Measurements from ENCODE around the gene LAMB1.
A peak's percentile ranks its signal among the peaks of the same experiment; 100 is the strongest.

The LAMB1 gene

DNA sequence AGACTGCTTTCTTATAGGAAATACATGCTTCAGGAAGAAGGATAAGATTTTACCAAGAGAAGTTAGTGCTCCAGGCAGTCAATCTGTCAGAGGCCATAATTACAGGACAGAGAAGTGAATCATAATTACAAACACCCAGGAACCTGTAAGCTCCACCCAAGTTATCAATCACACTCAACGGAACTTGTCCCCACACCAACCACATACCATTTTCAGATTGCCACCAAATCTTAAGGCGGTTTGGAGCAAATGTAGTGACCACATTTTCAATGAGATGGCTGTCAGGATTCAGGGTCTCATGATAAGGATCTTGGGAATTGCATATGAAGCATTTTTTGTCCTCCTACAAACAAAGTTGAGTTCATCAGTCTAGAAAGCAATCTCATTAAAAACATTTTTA lies 4.8 kb downstream of the LAMB1 start:
- no peak for DNase-seq

DNA sequence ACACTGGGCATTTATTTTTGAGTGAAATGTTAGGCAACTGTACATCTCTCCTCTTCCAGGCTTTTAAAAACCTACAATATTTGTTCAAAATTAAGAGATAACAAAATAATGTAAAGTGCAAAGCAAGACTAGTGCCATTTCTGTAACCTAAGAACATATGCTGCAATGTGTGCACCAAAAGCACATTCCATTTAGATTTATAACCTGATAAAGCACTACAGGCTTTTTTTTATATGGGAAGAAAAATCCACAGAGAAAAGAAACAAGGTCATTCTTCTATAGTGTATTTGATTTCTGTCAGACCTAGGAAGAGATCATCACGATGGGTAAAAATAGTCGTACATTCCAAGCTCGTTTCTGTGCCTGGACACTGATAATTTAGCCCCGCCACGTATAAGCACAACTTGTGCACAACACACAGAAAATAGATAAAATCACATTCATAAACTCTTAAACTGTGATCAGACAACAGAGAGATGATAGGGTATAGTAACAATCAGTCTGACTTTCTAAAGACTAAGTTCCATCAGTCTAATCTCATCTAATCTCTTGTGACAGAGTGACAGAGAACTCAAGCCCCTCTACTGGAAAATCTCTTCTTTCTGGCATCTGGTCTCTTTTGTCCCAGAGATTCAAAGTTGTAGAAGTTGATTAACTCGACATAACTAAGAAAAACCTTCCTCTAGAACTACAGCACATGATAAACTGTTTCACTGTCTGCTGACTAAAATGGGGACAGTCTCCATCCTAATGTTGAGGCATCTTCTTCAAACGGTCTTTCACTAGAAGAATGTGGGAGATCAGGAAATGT lies 6.7 kb downstream of the LAMB1 start:
- no peak for DNase-seq

- DNase-seq, result peak; percentile 79
Observed at GRCh38 chr7:107995184-107996071, 7.5 kb downstream of the LAMB1 start.

DNA sequence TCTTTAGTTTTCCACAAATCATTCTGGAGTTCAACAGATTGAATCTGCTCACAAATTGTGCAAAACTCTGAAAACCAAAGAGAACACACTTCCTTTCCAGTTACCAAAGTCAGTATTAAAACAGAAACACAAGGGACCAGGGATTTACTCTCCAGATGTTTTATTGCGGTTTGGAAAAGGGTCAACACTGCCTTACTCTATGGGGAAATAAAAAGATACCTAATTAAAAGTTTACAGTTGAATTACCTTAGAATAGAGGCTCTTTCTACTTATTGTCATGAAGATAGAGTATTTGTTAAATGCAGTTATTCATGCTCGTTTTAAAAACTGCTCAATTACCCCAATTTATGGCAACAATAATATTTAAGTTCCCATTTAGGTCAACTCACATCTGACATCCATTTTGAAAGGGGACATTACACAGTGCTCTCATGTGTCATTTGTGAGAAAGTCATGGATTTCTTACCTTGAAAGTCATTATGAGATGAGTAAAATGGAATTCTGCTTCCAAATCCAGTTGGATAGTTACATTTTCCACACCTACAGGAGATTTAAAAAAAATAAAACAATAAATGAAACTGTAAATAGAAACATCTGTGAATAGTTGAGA lies 8.4 kb downstream of the LAMB1 start:
- no peak for DNase-seq

DNA sequence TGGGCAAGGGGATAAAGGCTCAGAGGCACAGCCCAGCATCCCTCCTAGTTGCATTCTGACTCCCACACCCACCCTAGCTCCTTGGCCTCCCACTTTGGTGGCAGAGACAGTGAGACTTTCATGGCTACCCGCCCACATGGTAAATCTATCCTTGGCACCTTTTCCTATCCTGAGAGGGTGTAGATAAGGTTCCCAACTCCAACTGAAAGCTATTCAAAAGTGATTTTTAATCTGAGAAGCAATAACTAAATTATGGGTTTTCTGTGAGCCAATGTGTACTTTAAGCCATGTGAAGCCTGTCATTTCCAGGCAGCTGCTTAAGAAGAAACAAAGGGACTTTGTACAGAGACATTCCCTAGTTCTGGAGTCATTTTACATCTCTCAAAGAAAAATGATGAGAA lies 9.1 kb downstream of the LAMB1 start:
- DNase-seq, result peak; percentile 82

- no peak for DNase-seq
Observed at GRCh38 chr7:107989618-107990373, 13.2 kb downstream of the LAMB1 start.

GRCh38 chr7:107982918-107983389 lies 20.0 kb downstream of the LAMB1 start:
- DNase-seq, result no peak

DNA sequence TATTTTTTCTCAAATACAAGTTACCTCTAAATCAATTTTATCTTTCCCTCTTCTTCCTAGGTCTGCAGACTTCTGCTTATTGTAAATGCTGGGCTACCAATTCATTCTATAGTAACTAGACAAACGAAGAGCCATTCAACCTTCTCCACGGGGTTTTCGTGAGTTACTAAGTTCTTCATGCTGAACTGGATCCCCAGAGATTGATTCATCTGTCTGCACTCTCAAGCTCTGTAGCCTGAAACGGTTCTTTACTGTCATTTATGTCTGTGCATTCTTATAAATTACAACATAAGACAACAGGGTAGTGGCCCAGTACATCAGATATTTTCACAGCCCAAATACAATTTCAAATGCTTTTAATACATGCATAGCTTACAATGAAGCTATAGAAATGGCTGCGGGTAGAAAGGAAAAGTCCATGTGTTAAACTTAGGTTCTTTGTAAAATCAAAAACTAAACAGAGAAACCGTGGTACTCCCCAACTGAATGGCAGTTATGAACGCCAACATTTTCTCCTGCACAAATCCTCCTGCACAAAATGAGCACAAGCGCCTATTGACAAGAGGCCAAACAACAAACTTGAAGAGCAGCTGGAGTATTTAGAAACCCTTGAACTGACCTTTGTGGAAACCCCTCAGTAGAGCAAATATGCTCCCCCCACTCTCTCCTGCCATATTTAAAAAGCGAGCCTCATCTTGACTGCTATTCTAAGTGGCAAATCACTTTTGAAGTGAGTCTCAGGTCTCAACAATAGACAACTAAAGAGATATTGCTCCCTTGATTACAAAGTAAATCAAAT lies 20.7 kb downstream of the LAMB1 start:
- DNase-seq, result no peak

GRCh38 chr7:107981466-107981865 lies 21.5 kb downstream of the LAMB1 start:
- no peak for DNase-seq

GRCh38 chr7:107980671-107981190 lies 22.2 kb downstream of the LAMB1 start:
- no peak for DNase-seq

GRCh38 chr7:107980171-107980570 lies 22.8 kb downstream of the LAMB1 start:
- no peak for DNase-seq

GRCh38 chr7:107978815-107979408 lies 24.0 kb downstream of the LAMB1 start:
- no peak for DNase-seq

- DNase-seq, result no peak
Observed at GRCh38 chr7:107977048-107977447, 25.9 kb downstream of the LAMB1 start.

DNA sequence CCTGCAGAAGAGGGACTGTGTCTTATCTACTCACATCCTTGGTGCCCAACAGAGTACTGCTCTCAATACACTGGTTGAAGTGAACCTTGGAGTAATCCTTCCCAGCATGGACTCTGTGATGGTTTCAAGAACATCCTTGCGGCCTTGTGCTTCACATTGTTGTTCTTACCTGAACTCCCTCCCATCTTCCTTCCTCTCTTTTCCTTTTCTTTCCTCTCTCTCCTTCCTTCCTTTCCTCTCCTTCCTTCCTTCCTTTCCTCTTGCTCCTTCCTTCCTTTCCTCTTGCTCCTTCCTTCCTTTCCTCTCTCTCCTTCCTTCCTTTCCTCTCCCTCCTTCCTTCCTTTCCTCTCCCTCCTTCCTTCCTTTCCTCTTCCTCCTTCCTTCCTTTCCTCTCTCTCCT lies 26.3 kb downstream of the LAMB1 start:
- no peak for DNase-seq

DNA sequence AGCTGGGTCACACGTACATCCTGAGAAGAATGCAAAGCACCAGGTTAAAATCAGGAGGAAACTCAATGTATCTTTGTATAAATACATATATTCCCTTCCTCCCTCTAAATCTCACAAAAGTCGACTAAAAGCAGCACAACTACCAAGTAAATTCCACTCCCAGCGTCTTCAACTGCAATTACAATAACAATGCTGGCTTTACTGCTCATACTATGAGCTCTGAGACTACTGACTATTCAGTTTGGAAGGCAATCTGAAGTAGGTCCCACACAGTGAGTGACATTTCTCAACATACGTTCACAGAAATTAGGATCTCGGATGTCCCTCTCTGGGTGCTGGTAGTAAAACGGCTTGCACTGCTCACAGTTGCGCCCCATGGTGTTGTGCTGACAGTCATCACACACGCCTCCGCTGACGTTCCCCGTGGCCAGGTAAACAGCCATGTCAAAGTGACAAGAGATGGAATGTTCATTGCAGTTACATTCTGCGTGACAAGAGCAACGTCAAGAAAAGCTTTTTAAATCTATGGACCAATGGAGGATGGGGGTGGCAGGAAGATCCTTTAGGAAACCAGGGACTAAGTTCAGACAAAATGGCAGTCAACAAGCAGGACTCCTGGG lies 27.5 kb downstream of the LAMB1 start:
- no peak for DNase-seq

DNA sequence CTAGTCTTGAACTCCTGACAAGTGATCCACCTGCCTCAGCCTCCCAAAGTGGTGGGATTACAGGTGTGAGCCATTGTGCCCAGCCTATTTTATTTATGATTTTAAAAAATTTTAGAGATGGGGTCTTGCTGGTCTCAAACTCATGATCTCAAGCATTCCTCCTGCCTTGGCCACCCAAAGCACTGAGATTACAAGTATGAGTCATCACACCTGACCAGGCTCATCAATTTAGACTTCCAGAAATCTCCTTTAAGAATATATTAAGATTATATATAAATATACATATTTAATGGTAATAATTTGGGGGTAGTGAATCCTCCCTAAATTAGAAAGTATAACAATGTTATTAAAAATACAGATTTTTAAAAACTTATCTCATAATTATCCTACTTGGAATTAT lies 29.1 kb downstream of the LAMB1 start:
- DNase-seq, result no peak

DNA sequence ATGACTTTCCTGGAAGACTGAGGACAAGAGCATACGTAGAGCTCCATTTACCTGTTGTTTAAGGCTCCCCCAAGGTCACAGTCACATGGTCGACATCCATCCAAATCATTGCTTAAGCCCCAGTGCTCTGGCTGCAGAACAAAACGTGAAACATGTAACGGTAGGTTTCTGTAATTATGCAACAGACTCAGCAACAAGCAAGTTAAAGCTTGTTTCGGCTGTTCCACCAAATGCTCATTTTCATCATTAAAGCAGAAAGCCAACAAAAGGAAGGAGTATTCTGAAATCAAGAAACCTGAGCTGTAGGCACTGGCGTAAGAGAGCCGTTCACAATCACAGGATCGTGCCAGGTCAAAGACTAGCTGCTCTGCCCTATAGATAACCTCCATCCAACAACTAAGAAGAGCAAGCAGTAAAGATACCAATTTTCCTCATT lies 30.0 kb downstream of the LAMB1 start:
- no peak for DNase-seq

DNA sequence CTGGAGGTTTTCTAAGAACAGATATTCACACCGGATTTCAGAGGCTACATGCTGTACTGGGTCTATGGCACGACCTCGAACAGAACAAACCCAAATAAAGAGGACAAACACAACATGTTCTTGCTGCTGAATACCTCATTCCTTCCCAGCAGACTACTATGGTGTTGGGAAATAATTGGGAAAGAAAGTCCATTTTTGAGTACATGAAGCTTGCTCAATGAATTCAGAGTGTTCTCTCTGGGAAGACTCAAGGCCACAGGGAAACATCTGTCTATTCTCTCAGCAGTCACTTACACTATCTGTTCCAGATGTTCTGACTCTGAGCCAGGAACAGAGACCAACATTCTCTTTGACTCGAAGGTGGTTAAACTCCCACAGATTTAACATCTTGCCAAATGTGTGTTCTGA lies 30.9 kb downstream of the LAMB1 start:
- DNase-seq, result no peak

DNA sequence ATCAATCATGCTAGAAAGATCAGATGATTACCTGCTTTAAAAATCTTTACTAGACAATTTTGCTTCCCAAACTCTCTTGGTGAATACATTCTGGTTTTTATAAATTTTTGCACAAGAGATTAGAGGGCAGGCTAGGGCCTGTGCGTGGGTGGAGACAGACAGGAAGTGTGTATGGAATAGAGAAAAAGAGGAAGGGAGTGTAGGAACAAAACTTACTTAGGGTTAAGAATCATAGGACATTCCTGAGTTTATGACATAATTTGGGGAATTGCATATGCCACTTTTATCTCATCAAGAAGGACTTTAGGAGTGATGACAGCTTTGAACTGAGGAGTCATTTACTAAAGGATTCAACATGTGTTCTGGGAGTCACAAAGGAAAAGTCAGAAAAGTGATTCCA lies 31.3 kb downstream of the LAMB1 start:
- DNase-seq, result no peak

DNA sequence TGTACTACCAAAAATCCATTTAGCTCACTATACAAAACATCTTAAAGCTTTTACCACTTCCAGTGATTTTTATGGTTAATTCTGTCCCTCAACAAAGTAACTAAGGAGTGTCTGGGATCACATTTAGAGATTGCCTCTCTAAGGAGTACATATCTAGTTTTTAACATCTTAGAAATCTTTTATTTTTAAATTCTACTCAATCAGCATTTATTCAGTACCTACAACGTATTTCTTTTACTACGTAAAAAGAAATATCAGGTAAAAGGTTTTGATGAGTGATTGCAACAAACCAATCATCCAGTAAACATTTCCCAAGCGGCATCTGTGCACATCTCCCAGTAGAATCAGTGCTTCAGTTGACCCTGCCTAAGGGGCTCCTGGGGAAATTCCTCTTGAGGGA lies 31.9 kb downstream of the LAMB1 start:
- no peak for DNase-seq

DNA sequence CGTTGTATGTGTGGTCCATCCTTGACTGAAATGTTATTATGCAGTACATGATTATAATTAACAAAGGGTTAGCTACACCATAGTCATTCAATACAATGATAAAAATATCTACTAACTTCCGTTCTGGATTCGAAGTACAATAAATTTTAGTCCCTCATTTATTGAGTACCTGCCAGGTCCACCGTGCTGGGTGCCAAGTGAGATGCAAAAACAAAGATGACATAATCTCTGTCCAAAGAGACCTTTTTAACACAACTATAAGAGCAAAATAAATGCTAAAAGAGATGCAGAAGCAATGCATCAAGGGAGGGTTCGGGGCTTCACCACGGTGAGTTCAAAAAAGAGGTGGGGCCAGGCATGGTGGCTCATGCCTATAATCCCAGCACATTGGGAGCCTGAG lies 33.1 kb downstream of the LAMB1 start:
- DNase-seq, result no peak

All from NCI-H146 (cell line).